ENCODE data around the gene AKAP6. TPM values are rescaled to one million over a fixed set of nuclear protein-coding genes. Genes with fewer than 3 reads are reported as not detected.

AKAP6 gene
- polyA plus RNA-seq, 6 donors from 2014 or later = 1.6 to 12.4 (median 6.5) TPM

DNA sequence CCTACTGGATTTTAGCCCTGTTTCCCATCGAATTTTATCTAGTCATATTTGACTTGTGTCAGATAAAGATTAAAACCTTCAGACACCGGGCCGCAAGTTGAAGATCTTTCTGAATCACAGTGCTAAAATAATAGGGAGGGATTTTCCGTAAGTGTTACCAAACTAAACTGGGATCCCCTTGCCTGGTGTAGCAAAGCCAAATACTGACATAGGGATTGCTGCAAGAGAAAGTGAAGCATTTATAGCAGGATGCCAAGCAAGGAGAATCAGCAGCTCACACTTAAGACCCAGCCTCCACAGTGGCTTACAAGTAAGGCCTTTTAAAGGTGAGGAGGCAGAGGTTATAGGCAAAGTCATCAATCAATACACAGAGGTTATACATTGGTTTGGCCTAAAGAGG is 147.4 kb downstream of the AKAP6 start:
- H3K36me3 Mint-ChIP-seq = no peaks in the 10 kb centered on the region
- ATAC-seq (ENCODE audit: low read depth in 2 of 2) (no peak), DNase-seq (no peak)
- H3K4me1 Mint-ChIP-seq = peaks cover 0 to 2% (median 0%) of the 10 kb centered on the region in 3 donors
- H3K27me3 Mint-ChIP-seq = peaks cover 6 to 10% (median 6%) of the 10 kb centered on the region in 3 donors
- H3K9me3 Mint-ChIP-seq = no peaks in the 10 kb centered on the region
- no peak overlapping the region for H3K4me3 Mint-ChIP-seq
- no peak overlapping the region for H3K27ac Mint-ChIP-seq

DNA sequence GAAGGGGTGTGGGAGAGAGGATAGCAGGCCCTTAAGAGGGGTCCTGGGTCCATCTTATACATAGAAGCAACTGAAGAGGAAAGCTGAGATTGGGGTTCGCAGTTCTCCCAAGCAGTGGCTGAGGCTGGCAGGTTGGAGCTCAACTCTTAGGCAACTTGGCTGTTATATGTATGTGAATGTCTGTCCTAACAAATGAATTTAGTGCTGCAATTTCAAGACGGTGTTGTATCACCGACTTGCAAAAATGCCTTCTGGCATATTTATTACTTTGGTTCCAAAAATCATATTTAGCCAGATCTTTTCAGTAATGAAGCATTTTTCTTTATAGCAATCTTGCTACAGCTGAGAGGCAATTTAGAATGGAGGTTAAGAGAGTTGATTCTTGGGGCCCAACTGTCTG is 148.3 kb downstream of the AKAP6 start:
- ATAC-seq (ENCODE audit: low read depth in 2 of 2) = no peak
- Mint-ChIP-seq H3K4me1 (peaks cover 0 to 6% (median 0%) of the 10 kb centered on the region in 3 donors), H3K36me3 (no peaks in the 10 kb centered on the region), H3K27me3 (peaks cover 0 to 6% (median under 1%) of the 10 kb centered on the region in 3 donors), H3K4me3 (no peak overlapping the region), H3K9me3 (no peaks in the 10 kb centered on the region), H3K27ac (no peak overlapping the region)
- DNase-seq = no peak

- DNase-seq (no peak), ATAC-seq (ENCODE audit: low read depth in 2 of 2) (no peak)
- no peak overlapping the region for H3K4me3 Mint-ChIP-seq
- H3K4me1 Mint-ChIP-seq = peaks cover 0 to 6% (median 0%) of the 10 kb centered on the region in 3 donors
- H3K9me3 Mint-ChIP-seq = no peaks in the 10 kb centered on the region
- H3K36me3 Mint-ChIP-seq = no peaks in the 10 kb centered on the region
- peaks cover 0 to 4% (median 0%) of the 10 kb centered on the region in 3 donors for H3K27me3 Mint-ChIP-seq
- no peak overlapping the region for H3K27ac Mint-ChIP-seq
These were observed 149.0 kb downstream of the AKAP6 start for GRCh38 chr14:32478050-32478449.

- ATAC-seq (ENCODE audit: low read depth in 2 of 2) (no peak), DNase-seq (no peak)
- Mint-ChIP-seq H3K27ac (no peak overlapping the region), H3K27me3 (no peaks in the 10 kb centered on the region), H3K36me3 (no peaks in the 10 kb centered on the region), H3K9me3 (peaks cover 0 to under 1% (median 0%) of the 10 kb centered on the region in 7 donors), H3K4me1 (peaks cover 0 to 6% (median 0%) of the 10 kb centered on the region in 3 donors), H3K4me3 (no peak overlapping the region)
These were observed 151.2 kb downstream of the AKAP6 start for GRCh38 chr14:32480337-32480736.

DNA sequence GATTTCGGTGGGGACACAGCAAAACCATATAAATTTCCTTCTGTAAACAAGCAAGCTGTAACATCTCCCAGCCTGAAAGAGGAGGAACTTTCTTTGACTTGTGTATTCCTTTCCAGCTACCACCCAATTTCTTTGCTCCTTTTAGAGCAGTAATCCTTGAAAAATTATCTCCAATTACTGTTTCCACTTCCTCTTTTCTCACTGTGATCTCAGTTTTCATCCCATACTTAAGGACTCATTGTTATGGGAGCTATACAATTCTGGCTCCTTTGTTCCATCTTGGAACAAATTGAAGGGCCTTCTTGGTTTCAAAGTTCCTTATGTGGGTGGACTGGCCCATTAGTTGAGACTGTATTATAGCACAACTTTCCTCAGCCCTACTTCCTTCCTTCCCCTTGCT is 152.6 kb downstream of the AKAP6 start:
- Mint-ChIP-seq H3K36me3 (no peaks in the 10 kb centered on the region), H3K27ac (no peak overlapping the region), H3K27me3 (no peaks in the 10 kb centered on the region), H3K9me3 (peaks cover 0 to 11% (median 1%) of the 10 kb centered on the region in 7 donors), H3K4me1 (peaks cover 0 to 6% (median 0%) of the 10 kb centered on the region in 3 donors), H3K4me3 (peak overlapping the region in 1 of 8 donors; percentile 17)
- ATAC-seq (ENCODE audit: low read depth in 2 of 2) (no peak), DNase-seq (no peak)

- no peak for ATAC-seq (ENCODE audit: low read depth in 2 of 2)
- no peaks in the 10 kb centered on the region for H3K36me3 Mint-ChIP-seq
- H3K9me3 Mint-ChIP-seq = peaks cover 0 to 6% (median 2%) of the 10 kb centered on the region in 7 donors
- H3K4me1 Mint-ChIP-seq = peaks cover 0 to 10% (median 0%) of the 10 kb centered on the region in 3 donors
- no peak overlapping the region for H3K4me3 Mint-ChIP-seq
- no peak for DNase-seq
- H3K27ac Mint-ChIP-seq = no peak overlapping the region
- H3K27me3 Mint-ChIP-seq = peaks cover 0 to 7% (median 4%) of the 10 kb centered on the region in 3 donors
These were observed 162.4 kb downstream of the AKAP6 start for GRCh38 chr14:32491416-32492016.

- Mint-ChIP-seq H3K36me3 (no peaks in the 10 kb centered on the region), H3K27ac (no peak overlapping the region), H3K4me3 (no peak overlapping the region), H3K27me3 (peaks cover 0 to 7% (median 4%) of the 10 kb centered on the region in 3 donors), H3K9me3 (peaks cover 0 to 2% (median 0%) of the 10 kb centered on the region in 7 donors), H3K4me1 (peaks cover 0 to 10% (median 0%) of the 10 kb centered on the region in 3 donors)
- no peak for DNase-seq
- no peak for ATAC-seq (ENCODE audit: low read depth in 2 of 2)
These were observed 163.4 kb downstream of the AKAP6 start for GRCh38 chr14:32492457-32492856.

DNA sequence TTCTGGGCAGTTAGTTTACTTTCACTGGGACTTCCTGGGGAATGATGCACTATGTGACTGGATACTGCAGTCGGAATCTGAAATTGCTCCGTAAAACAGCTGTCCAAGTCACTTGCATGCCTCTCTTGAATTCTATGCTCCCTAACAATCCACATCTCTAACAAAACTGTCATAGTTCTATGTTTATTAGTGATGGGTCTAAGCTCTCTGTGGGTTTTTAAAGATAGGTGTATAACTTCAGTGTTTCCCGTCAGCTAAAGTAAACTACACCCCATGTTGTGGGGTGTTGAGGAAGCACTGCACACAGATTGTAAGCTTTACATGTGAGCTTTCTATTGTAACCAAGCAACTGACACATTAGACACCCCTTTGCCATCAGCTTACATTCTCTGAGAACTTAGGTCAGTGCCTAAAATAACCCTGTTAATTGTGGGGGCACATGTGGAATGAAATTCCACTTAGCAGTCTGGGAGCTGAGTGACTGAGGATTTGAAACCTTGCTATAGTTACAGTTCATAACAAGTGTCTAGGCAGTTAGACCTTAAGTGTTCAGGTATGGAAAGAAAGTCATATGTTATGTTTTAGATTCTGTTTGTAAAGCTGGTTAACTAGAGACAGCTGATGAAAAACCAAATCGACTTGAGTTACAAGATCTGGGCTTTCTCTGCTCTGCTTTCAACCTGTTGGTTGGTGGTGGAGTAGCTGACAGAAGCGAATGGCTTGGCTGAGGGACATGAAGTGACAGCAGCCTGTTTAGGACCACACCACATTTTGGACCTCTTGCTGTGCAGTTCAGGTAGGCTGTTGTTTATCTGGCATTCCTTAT is 165.7 kb downstream of the AKAP6 start:
- Mint-ChIP-seq H3K27ac (no peak overlapping the region), H3K27me3 (peaks cover 0 to 7% (median 4%) of the 10 kb centered on the region in 3 donors), H3K4me1 (peaks cover 0 to 8% (median 0%) of the 10 kb centered on the region in 3 donors), H3K9me3 (peaks cover 0 to under 1% (median 0%) of the 10 kb centered on the region in 7 donors), H3K36me3 (no peaks in the 10 kb centered on the region), H3K4me3 (no peak overlapping the region)
- ATAC-seq (ENCODE audit: low read depth in 2 of 2) = no peak
- no peak for DNase-seq

GRCh38 chr14:32495435-32495734 is 166.3 kb downstream of the AKAP6 start:
- Mint-ChIP-seq H3K27me3 (peaks cover 0 to 7% (median 4%) of the 10 kb centered on the region in 3 donors), H3K4me1 (peaks cover 0 to 7% (median 0%) of the 10 kb centered on the region in 3 donors), H3K27ac (peak overlapping the region in 1 of 6 donors; percentile 16), H3K4me3 (no peak overlapping the region), H3K9me3 (no peaks in the 10 kb centered on the region), H3K36me3 (no peaks in the 10 kb centered on the region)
- no peak for ATAC-seq (ENCODE audit: low read depth in 2 of 2)
- no peak for DNase-seq

DNA sequence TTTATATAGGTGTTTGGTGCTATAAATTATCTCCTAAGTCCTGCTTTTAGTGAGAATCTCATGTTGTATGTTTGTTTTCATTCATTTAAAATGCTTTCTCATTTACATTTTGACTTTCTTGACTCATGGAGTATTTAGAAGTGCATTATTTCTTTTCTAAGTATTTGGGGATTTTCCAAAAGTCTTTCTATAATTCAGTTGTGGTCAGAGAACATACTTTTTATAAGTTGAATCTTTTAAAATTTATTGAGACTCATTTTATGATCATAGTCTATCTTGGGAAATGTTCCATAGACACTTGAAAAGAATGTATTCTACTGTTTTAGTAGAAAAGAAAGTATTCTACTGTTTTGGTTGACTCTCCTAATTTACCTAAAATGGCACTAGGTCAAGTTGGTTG is 168.2 kb downstream of the AKAP6 start:
- Mint-ChIP-seq H3K27me3 (peaks cover 0 to 1% (median 0%) of the 10 kb centered on the region in 3 donors), H3K27ac (no peak overlapping the region), H3K36me3 (no peaks in the 10 kb centered on the region), H3K4me3 (no peak overlapping the region), H3K4me1 (peaks cover 0 to 3% (median 0%) of the 10 kb centered on the region in 3 donors), H3K9me3 (no peaks in the 10 kb centered on the region)
- ATAC-seq (ENCODE audit: low read depth in 2 of 2) = no peak
- no peak for DNase-seq

DNA sequence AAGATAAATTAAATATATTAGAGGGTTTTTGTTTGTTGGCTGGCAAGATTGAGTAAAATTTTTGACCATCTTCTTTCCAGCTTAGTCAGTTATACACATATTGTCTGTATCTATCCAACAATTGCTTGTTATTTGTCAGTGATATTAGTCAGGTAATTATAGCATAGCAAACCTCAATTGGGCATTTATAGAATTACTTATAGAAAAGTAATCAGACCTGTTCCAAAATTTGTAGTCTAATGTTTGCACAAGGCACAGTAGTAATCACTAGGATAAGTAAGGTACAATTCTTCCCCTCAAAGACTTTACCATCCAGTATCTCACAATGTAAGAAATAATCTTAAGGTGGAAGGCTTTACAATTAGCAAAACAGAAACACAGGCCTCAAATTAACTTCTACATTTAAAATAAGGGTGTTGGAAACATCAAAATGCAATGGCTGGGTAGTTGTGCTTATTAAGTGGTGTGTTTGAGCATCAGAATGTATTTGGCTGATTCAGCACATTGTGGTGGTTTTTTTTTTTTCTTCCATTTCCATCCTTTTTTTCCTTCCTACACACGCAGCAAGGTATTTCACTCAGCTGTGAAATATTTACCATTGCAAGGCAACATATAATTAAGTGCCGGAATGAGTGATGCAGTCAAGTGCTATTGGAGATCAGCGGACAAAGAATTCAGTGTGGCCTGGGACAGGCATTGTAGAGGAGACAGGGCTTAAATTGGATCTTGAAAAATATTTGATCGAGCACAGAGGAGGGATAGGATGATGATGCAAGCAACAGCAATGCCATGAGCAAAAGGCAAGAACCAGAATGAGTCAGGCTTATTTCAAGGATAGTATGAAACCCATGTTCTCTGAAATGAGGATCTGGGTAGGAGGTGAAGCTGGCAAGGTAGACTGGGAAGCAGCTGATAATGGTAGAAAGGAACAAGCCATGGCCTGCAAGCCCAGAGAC is 178.2 kb downstream of the AKAP6 start:
- no peak overlapping the region for H3K4me3 Mint-ChIP-seq
- H3K27ac Mint-ChIP-seq = peak overlapping the region in 1 of 6 donors; percentile 25
- DNase-seq = no peak
- H3K4me1 Mint-ChIP-seq = peaks cover 0 to 3% (median 0%) of the 10 kb centered on the region in 3 donors
- peaks cover 0 to 2% (median 0%) of the 10 kb centered on the region in 7 donors for H3K9me3 Mint-ChIP-seq
- H3K27me3 Mint-ChIP-seq = no peaks in the 10 kb centered on the region
- ATAC-seq (ENCODE audit: low read depth in 2 of 2) = no peak
- H3K36me3 Mint-ChIP-seq = peaks cover 0 to 6% of the 10 kb centered on the region in 2 donors

- Mint-ChIP-seq H3K9me3 (peaks cover 0 to 2% (median 0%) of the 10 kb centered on the region in 7 donors), H3K4me3 (no peak overlapping the region), H3K27ac (no peak overlapping the region), H3K36me3 (peaks cover 0 to 6% of the 10 kb centered on the region in 2 donors), H3K27me3 (no peaks in the 10 kb centered on the region), H3K4me1 (peaks cover 0 to 3% (median 0%) of the 10 kb centered on the region in 3 donors)
- DNase-seq (no peak), ATAC-seq (ENCODE audit: low read depth in 2 of 2) (no peak)
These were observed 179.2 kb downstream of the AKAP6 start for GRCh38 chr14:32508281-32508680.

GRCh38 chr14:32509632-32510187 is 180.6 kb downstream of the AKAP6 start:
- Mint-ChIP-seq H3K36me3 (peaks cover 0 to 6% of the 10 kb centered on the region in 2 donors), H3K4me1 (peaks cover 0 to 3% (median 0%) of the 10 kb centered on the region in 3 donors), H3K27ac (no peak overlapping the region), H3K9me3 (no peaks in the 10 kb centered on the region), H3K27me3 (peaks cover 0 to 3% (median 2%) of the 10 kb centered on the region in 3 donors), H3K4me3 (no peak overlapping the region)
- ATAC-seq (ENCODE audit: low read depth in 2 of 2) (no peak), DNase-seq (no peak)

All from naive B cell (primary cell).